Left kidney (tissue), 2 donors: ENCODE results near the gene ASB2. TPM values are rescaled to one million over a fixed set of nuclear protein-coding genes. Genes with fewer than 3 reads are reported as not detected.

Source experiments
- DNase-seq: peaks from one replicate; pipeline ENCODE4 v3.0.0-alpha.2; 2013
- polyA plus RNA-seq: library from polyadenylated mRNA; unstranded; fragments of 120-200 nt; gene quantifications from one replicate; pipeline ENCODE4 v1.2.1, GENCODE V29; 2013; ENCODE audit not compliant: insufficient read length

Gene ASB2
- polyA plus RNA-seq, 1 donor = 0.40 TPM

GRCh38 chr14:93981316-93982229, 5.2 kb upstream of the ASB2 start:
- no peak for DNase-seq

GRCh38 chr14:93980456-93981201, 4.3 kb upstream of the ASB2 start:
- DNase-seq = no peak

GRCh38 chr14:93978735-93979134, 2.4 kb upstream of the ASB2 start:
- no peak for DNase-seq

- no peak for DNase-seq
Observed at GRCh38 chr14:93977790-93978581, 1.6 kb upstream of the ASB2 start.

GRCh38 chr14:93977171-93977570, 801 bp upstream of the ASB2 start:
- DNase-seq = no peak

- no peak for DNase-seq
Observed at GRCh38 chr14:93975791-93976476, 436 bp downstream of the ASB2 start.

GRCh38 chr14:93974833-93975232, 1.5 kb downstream of the ASB2 start:
- DNase-seq = no peak

- DNase-seq = no peak
Observed at GRCh38 chr14:93974299-93974698, 2.1 kb downstream of the ASB2 start.

- DNase-seq = no peak
Observed at GRCh38 chr14:93973607-93974006, 2.8 kb downstream of the ASB2 start.

GRCh38 chr14:93972618-93973205, 3.7 kb downstream of the ASB2 start:
- no peak for DNase-seq

- DNase-seq = no peak
Observed at GRCh38 chr14:93971635-93972027, 4.7 kb downstream of the ASB2 start.

- no peak for DNase-seq
Observed at GRCh38 chr14:93970965-93971634, 5.3 kb downstream of the ASB2 start.

- DNase-seq = no peak
Observed at GRCh38 chr14:93970585-93970964, 5.8 kb downstream of the ASB2 start.

GRCh38 chr14:93969082-93969828, 7.1 kb downstream of the ASB2 start:
- DNase-seq = no peak

- DNase-seq = no peak
Observed at GRCh38 chr14:93967637-93968250, 8.6 kb downstream of the ASB2 start.

GRCh38 chr14:93965946-93966474, 10.4 kb downstream of the ASB2 start:
- DNase-seq = no peak

- no peak for DNase-seq
Observed at GRCh38 chr14:93965287-93965821, 11.0 kb downstream of the ASB2 start.

- DNase-seq = no peak
Observed at GRCh38 chr14:93964820-93965286, 11.5 kb downstream of the ASB2 start.

- no peak for DNase-seq
Observed at GRCh38 chr14:93964281-93964680, 12.1 kb downstream of the ASB2 start.
